HG03378 (cell line): ENCODE data around the gene SLC25A51.

Experiments used
- ATAC-seq: cut with Tn5 transposase; IDR thresholded peaks from one replicate; pipeline ENCODE4 v1.9.1; 2021; ENCODE audit warnings: mild to moderate bottlenecking, moderate library complexity; ENCODE audit not compliant: unreplicated experiment

SLC25A51 gene

DNA sequence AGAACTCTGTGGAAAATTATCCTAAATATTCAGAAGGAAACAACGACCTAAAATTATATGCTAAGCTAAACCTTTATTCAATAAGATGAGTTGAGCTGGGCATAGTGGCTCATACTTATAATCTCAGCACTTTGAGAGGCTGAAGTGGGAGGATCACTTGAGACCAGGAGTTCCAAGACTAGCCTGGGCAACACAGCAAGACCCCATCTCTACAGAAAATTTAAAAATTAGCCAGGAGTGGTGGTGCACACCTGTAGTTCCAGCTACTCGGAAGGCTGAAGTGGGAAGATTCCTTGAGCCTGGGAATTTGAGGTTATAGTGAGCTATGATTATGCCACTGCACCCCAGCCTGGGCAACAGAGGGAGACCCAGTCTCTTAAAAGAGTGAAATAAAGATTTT, 51.7 kb downstream of the SLC25A51 start:
- no peak for ATAC-seq

DNA sequence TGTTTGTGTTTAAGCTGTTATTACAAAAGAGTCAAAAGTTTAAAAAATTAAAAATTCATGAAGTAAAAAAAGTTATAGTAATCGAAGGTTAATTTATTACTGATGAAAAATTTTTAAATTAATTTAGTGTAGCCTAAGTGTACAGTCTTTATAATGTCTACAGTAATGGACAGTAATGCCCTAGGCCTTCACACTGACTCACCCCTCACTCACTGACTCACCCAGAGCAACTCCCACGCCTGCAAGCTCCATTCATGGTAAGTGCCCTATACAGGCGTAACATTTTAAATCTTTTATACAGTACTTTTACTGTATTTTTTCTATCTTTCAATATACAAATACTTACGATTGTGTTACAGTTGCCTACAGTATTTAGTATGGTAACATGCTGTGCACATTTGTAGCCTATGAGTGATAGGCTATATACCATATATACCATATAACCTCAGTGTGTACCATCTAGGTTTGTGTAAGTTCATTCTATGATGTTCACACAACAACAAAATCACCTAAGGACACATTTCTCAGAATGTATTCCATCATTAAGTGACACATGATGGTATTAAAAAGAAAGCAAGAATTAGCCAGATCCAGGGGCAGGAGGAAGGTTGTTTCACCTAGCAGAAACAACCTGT, 63.2 kb downstream of the SLC25A51 start:
- ATAC-seq, result no peak

DNA sequence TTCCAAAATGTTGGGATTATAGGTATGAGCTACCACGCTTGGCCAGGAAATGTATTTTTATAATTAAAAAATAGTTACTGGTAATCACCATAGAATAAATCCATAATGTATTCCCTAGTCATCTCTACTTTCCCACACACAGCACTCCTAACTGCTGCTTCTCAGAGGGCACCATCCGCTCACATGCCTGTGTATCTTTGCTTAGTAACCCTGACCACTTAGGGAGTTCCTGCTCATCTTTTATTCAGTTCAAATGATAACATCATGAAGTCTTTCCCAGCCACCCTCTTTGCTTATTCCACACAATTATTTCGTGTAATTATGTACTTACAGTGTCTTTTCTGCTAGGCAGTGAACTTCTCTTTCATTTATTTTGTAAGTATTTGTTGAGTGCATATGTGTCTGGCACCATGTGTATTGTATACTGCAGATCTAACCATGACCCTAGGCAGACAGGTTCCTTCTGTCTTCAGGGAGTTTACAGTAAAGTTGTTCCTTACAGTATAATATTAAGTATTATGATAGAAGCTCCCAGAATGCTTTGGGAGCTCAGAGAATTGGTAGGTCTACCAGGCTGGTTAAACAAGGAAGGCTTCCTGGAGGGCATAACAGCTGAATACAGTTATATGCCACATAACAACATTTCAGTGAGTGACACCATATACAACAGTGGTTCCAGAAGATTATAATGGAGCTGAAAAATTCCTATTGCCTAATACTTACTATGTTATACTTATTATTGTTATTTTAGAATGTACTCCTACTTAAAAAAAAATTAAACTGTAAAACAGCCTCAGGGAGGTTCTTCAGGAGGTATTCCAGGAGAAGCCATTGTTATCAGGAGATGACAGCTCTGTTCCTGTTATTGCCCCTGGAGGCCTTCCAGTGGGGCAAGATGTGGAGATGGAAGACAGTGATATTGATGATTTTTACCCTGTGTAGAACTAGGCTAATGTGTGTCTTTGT, 64.1 kb downstream of the SLC25A51 start:
- ATAC-seq, result no peak
